ENCODE results near the gene ZNF467.

GRCh38 chr7:149733924-149734790, 39.2 kb downstream of the ZNF467 start:
- TF ChIP-seq CTCF (IDR thresholded peaks at IDR 0.05) (no peak), ZFX (IDR thresholded peaks at IDR 0.05; ENCODE audit: borderline replicate concordance) (no peak)

Data from 22Rv1 (cell line).